Endothelial cell of umbilical vein (primary cell): ENCODE data around the gene CCDC85C.

Experiments used
- POLR2AphosphoS5 ChIP-seq: IDR thresholded peaks from 2 replicates; pipeline ENCODE4 v1.6.1; 2012; ENCODE audit warnings: low read depth, mild to moderate bottlenecking, control low read depth, low read length, moderate library complexity; ENCODE audit not compliant: insufficient read depth
- TF ChIP-seq, protein P1 (sequence below), 2 donors: IDR thresholded peaks; 1 replicate in 1 of 2; 2 replicates in 1 of 2; pipeline ENCODE4 v1.5.1; 2011; ENCODE audit warnings: low read length in 2 of 2, mild to moderate bottlenecking in 2 of 2, moderate library complexity in 2 of 2, control low read depth in 1 of 2, inconsistent platforms in 1 of 2, low read depth in 1 of 2; ENCODE audit not compliant: insufficient read depth in 1 of 2; ENCODE audit errors: extremely low read depth in 1 of 2

DNA sequence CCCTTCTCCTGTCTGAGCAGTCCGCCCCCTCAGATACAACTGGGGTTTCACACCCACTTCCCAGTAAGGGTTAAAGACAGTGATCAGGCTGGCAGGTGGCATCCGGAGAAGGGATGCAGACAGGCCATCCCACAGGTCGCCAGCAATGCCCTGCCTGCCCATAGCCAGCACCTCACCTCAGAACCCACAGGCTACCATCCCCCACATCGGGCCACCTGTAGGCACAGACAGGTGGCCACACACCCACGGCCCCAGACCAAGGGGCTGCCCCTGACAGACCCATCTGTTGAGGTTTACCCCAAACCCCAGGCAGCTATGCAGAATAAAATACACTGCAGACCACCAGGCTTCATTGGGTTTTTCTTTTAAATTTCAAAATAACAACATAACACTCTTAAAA, 65.3 kb downstream of the CCDC85C start:
- TF ChIP-seq POLR2AphosphoS5, result no peak
- TF ChIP-seq, protein P1, sequence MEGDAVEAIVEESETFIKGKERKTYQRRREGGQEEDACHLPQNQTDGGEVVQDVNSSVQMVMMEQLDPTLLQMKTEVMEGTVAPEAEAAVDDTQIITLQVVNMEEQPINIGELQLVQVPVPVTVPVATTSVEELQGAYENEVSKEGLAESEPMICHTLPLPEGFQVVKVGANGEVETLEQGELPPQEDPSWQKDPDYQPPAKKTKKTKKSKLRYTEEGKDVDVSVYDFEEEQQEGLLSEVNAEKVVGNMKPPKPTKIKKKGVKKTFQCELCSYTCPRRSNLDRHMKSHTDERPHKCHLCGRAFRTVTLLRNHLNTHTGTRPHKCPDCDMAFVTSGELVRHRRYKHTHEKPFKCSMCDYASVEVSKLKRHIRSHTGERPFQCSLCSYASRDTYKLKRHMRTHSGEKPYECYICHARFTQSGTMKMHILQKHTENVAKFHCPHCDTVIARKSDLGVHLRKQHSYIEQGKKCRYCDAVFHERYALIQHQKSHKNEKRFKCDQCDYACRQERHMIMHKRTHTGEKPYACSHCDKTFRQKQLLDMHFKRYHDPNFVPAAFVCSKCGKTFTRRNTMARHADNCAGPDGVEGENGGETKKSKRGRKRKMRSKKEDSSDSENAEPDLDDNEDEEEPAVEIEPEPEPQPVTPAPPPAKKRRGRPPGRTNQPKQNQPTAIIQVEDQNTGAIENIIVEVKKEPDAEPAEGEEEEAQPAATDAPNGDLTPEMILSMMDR (IDR thresholded peaks at IDR 0.05; ENCODE audit: extremely low read depth in 1 of 2, insufficient read depth in 1 of 2, low read depth in 1 of 2, low read length in 2 of 2), result no peak
